Left renal pelvis (tissue), 4 donors: ENCODE results near the gene MFRP. TPM values are rescaled to one million over a fixed set of nuclear protein-coding genes. Genes with fewer than 3 reads are reported as not detected.

ENCODE experiments used
- DNase-seq, 4 donors: peaks; one replicate each; pipeline ENCODE4 v3.0.0-alpha.2; 2013; ENCODE audit warnings: low read depth in 4 of 4, low spot score in 3 of 4
- polyA plus RNA-seq, 4 donors: library from polyadenylated mRNA; unstranded; fragments of 120-200 nt; gene quantifications; one replicate each; pipeline ENCODE4 v1.2.1, GENCODE V29; 2013; ENCODE audit not compliant: insufficient read length in 4 of 4

Gene MFRP
- polyA plus RNA-seq, 4 donors: not detected

DNA sequence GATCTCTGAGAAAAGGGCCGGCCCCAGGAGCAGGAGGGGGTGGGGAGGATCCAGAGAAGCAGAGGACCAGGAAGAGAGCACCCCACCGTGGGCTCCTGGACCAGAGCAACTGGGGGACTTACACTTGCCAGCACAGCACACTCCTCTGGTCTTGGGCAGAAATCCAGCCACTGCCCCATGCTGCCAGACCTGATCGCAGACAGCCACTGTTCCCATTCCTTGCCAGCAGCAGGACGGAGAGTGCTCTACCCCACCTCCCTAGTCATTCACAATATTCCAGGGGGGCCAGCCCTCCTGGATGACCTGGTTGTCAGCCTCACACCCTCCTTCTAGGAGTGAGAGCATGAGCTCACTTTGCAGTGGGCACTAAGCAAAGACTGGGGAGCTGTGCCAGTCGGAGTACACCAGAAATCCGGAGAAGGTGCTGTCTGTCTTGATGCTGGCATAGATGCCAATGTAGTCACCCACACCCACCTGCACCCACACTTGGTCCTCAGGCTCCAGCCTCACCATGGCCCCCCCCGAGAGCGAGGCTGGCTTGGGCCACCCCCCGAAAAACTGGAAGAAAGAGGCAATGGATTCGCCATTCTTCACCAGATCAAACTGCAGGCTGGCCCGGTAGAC lies 7.4 kb downstream of the MFRP start:
- DNase-seq: no peak

DNA sequence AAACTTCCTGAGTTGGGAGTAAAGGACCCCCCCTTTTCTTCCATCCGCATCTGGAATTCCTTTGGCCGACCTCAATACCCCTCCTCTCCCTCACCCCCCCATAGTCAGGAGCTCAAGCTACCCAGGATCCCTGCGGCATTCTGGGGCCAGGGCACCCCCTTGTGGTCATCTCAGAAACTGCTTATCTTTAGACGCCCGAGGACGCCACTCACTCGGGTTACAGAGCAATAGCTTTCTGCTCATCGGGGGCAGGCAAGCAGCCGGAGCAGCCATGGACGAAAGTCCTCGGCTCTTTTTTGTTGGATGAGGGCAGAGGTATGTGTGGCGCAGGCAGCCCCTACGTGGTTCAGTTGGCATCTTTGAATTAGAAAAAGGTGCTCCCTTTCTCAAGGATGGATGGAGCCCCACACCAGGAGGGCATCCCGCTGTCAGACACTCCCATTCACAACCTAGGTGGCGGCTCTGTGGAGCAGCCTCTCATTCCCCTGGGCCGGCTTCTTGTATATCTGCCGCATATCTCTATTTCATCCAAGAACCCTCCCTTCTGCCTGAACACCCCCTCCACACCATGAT lies 8.1 kb downstream of the MFRP start:
- no peak for DNase-seq

DNA sequence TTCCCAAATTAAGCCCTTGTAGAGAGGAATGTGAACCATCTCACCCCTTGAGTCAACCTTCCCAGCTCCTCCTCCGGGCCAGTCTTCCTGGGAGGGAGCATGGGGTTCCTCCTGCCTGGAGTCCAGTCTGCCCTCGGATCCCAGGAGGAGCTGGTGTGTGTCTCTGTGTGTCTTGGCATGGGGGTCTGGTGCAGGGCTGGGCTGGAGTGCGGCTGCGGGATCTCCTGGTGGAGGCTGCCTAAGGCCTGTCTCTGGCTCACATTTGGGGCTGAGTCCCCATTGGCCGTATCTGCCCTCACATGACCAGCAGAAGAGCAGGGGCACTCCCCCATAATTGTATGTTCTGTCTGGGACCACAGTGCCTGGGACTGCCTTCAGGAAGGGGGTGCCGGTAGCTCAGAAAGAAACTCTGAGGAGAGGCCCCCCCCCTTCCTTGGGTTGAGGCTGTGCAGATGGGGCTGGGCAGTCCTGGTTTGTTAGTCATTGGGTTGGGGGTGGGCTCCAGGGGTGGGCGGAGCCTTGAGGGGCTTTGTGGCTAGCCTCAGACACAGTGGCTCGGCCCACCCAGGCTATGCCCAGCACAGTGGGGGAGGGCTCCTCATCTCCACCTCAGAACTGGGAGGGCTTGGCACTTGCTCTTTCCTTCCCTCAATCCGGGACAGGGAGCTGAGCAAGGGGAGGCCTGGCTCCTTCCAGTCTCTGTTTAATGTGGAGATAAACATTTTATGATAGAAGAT lies 8.8 kb downstream of the MFRP start:
- no peak for DNase-seq

DNA sequence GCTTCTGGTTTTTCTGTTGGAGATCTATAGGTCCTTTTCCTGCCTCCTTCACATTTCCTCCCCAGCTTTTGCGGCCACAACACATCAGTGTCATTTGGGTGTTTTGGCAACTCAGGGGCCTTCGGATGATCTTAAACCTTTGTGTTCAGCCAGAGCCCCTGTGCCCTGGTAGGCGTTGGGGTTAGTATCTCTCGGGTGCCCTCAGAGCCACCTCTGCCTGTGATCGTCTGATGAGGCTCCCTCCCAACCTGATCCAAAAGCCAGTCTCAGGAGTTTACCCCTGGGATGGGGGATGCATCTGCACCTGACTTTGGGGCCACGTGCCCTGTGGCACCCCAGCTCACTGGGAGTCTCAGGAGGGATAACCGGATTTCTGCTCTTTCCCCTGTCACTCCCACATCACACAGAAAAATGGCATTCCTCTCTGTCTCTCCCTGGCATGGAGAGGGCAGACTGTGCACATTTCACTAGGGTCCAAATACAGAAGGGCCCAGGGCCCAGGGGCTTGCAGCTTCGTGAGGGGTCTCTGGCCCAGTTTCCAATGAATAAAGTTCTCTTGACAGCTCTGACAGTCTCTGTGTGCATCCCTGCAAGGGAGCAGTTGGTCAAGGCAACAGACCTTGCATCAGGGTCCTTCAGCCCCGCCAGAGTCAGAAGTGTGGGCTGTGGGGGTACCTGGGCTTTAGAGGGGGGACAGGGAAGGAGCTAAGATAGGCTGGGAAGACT lies 9.6 kb downstream of the MFRP start:
- no peak for DNase-seq

DNA sequence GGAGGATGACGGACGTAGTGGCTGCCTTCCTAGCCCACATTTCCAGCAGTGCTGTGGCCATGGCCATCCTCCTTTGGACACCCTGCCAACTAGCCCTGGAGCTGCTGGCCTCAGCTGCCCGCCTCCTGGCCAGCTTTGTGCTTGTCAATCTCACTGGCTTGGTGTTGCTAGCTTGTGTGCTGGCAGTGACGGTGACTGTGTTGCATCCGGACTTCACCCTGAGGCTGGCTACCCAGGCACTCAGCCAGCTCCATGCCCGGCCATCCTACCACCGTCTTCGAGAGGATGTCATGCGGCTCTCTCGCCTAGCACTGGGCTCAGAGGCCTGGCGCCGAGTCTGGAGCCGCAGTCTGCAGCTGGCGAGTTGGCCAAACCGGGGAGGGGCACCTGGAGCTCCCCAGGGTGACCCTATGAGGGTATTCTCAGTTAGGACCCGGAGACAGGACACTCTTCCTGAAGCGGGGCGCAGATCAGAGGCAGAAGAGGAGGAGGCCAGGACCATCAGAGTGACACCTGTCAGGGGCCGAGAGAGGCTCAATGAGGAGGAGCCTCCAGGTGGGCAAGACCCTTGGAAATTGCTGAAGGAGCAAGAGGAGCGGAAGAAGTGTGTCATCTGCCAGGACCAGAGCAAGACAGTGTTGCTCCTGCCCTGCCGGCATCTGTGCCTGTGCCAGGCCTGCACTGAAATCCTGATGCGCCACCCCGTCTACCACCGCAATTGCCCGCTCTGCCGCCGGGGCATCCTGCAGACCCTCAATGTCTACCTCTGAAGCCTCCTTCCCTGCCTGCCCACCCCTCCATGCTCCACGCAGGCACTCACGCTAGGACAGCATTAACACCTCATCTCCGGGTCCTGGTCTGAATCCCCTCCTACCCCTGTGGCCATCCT lies 10.6 kb downstream of the MFRP start:
- DNase-seq: no peak

DNA sequence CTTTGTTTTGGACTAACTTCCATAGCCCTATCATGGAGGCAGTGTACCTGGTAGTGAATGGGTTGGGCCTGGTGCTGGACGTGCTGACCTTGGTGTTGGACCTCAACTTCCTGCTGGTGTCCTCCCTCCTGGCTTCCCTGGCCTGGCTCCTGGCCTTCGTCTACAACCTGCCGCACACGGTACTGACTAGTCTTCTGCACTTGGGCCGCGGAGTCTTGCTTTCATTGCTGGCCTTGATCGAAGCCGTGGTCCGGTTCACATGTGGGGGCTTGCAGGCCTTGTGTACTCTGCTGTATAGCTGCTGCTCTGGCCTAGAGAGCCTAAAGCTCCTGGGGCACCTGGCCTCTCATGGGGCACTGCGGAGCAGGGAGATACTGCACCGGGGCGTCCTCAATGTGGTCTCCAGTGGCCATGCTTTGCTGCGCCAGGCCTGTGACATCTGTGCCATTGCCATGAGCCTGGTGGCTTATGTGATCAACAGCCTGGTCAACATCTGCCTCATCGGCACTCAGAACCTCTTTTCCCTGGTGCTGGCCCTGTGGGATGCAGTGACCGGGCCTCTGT lies 11.3 kb downstream of the MFRP start:
- DNase-seq: no peak

GRCh38 chr11:119334174-119334930 lies 12.2 kb downstream of the MFRP start, which contains the start of gene RNF26:
RNF26 (plus strand) TSS chr11:119334527; CDS start chr11:119335123, 596 bp downstream.
- peak; percentile 95 to 98 (median 97) for DNase-seq

DNA sequence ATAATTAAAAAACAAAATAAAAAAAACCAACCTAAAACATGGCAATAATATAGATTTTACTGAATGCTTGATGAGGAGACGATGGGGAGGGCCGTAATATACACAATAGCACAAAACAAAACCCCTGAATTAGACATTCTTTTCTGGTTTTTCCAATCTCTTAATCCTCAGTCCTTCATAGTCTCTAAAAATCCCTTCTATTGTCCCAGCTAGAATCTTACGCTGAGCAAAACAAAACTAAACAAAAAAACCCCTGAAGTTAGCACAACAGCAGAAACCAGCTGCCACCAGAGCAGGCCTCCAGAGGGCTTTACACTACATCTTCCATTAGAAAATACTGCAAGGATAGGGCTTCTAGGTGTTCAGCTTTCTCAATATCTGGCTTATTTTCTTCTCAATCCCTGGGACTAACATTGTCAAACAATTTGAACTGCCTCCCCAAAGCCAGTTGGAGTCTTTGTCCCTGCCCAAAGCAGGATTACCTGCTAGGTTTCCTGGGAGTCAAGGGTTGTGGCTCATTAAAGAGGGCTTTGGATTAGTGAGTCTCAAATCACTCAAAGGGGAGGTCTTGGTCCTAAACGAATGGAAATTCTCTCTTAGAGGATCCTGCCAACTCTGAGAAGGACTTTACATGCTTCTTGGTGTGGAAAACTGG lies 14.3 kb downstream of the MFRP start:
- no peak for DNase-seq

- DNase-seq: no peak
Measured at GRCh38 chr11:119330237-119330636, 16.3 kb downstream of the MFRP start.

- DNase-seq: no peak
Measured at GRCh38 chr11:119329320-119329719, 17.2 kb downstream of the MFRP start.

GRCh38 chr11:119324189-119324588 lies 22.3 kb downstream of the MFRP start:
- no peak for DNase-seq

DNA sequence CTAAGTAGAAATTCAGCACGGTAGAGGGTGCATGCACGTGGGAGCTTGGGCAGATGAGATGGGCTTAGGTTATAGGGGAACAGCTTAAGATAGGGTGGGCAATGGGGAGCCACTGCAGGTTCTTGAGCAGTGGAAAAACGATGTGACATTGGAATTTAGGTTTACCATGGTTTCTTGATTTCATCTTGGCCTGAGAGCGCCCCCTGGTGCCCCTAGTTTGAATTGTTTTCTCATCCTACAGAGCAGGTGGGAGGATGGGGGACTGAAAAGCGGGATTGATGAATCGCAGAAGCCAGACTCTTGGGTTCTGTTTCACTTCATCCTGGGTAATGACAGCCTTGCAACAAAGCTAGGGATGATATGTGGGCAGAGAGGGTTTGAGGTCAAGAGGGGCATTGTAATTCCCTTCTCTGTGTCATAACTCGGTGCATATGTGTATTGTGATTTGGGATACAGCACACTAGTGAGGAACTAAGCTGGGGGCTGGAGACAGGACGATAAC lies 22.9 kb downstream of the MFRP start:
- no peak for DNase-seq

DNA sequence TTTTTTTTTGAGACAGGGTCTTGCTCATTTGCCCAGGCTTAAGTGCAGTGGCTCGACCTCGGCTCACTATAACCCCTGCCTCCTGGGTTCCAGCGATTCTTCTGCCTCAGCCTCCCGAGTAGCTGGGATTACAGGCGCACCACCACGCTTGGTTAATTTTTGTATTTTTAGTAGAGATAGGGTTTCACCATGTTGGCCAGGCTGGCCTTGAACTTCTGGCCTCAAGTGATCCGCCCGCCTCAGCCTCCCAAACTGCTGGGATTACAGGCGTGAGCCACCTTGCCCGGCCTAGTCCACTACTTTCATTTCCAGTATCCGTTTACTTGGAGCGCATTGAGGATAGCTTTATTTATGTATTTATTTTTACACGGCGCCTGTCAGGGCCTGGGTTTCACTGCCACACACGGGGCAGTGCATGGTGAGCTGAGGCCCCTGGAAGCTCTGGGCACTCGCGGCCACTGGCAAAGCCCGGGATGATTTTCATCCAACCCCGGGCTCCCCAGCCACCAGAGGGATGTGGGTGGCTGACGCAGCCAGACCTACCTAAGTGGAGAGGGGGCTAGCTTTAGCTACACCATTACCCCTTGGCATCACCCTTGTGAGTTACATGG lies 23.5 kb downstream of the MFRP start:
- no peak for DNase-seq

- DNase-seq: no peak
Measured at GRCh38 chr11:119322360-119322739, 24.2 kb downstream of the MFRP start.

GRCh38 chr11:119320776-119321524 lies 25.6 kb downstream of the MFRP start:
- DNase-seq: no peak

DNA sequence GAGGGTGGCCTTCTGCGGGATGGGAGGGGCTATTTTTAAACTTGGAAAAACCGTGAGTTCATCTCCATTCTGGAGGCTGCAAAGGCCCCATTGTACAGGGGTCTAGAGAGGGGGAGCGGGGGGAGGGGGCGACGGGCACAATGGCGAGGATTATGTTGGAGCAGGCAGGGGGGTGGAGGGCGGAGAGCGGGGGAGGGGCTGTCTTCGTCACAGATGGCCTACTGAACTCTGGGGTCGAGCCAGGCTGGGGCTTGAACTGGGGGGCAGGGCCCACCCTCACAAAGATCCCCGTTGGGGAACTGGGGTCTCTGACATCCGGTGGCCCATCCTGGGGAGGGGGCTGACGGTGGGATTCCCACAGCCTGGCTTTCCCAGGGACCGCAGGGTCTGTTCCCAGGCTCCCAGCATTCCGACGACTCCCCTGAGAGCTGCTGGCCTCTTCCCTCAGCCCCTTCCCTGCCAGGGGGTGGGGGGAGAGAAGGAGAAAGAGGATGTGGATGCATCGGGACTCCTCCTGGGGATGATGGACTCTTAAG lies 26.2 kb downstream of the MFRP start:
- no peak for DNase-seq

- DNase-seq: no peak
Measured at GRCh38 chr11:119319700-119320239, 26.7 kb downstream of the MFRP start.
